GM12878 (cell line): Measurements from ENCODE around the gene ELP4. TPM values are rescaled to one million over a fixed set of nuclear protein-coding genes. Genes with fewer than 3 reads are reported as not detected.

ENCODE experiments used
- ATAC-seq: fragments of 200-7000 bp; cut with Tn5 transposase; 3 replicates; pipeline ENCODE4 v1.9.1; 2020; ENCODE audit warnings: mild to moderate bottlenecking, moderate library complexity
- BruUV-seq: library from RNA; stranded (reverse); fragments of 400-500 nt; replicated peaks from 2 replicates; lab custom pipeline; 2021; lab: Mats Ljungman, UMichigan
- CTCF ChIA-PET: fragments of 300-600 bp; sonication (Branson Sonifier 250); formaldehyde crosslinking; extraction: SDS; loops from one replicate; lab custom pipeline; 2021; ENCODE audit warnings: inconsistent platforms; lab: Yijun Ruan, JAX
- POLR2A ChIA-PET: fragments of 350-600 bp; formaldehyde crosslinking; extraction: SDS; loops from one replicate; lab custom pipeline; 2021; ENCODE audit warnings: inconsistent platforms; lab: Charles Lee
- RAD21 ChIA-PET: fragments of 300-600 bp; sonication (Branson Sonifier 250); formaldehyde crosslinking; loops from one replicate; lab custom pipeline; 2023; ENCODE audit warnings: antibody characterized with exemption; ENCODE audit not compliant: unreplicated experiment; lab: Charles Lee
- SMC1A ChIA-PET: fragments of 300-600 bp; sonication (Branson Sonifier 250); formaldehyde crosslinking; loops from one replicate; lab custom pipeline; 2023; ENCODE audit not compliant: unreplicated experiment, uncharacterized antibody; lab: Charles Lee
- DNase-seq: peaks from one replicate; pipeline ENCODE4 v3.0.0-alpha.2; 2011; ENCODE audit warnings: low read depth, low spot score
- FAIRE-seq: peaks from 3 replicates; lab custom pipeline; 2011; peaks lifted over from hg19 to GRCh38; lab: Jason Lieb, UNC
- H2AFZ ChIP-seq: 2 replicates; pipeline ENCODE4 v1.6.0; 2011; ENCODE audit warnings: low read depth, low read length, control low read depth; ENCODE audit not compliant: control insufficient read depth
- H3K27ac ChIP-seq: 2 replicates; pipeline ENCODE4 v1.5.1; 2011; ENCODE audit warnings: control low read depth; ENCODE audit not compliant: control insufficient read depth, insufficient read depth
- H3K27me3 ChIP-seq, 2 experiments: replicated peaks in 1 of 2; 2 replicates each; pipeline versions ENCODE4 v1.6.0 to v1.6.1; 2011; ENCODE audit warnings: low read length in 1 of 2; ENCODE audit not compliant: control insufficient read depth in 2 of 2, insufficient read depth in 2 of 2
- H3K36me3 ChIP-seq, 2 experiments: 2 replicates each; pipeline ENCODE4 v1.5.1; 2011; ENCODE audit warnings: low read length in 1 of 2; ENCODE audit not compliant: control insufficient read depth in 2 of 2, insufficient read depth in 2 of 2
- H3K4me1 ChIP-seq: 2 replicates; pipeline ENCODE4 v1.6.1; 2011; ENCODE audit warnings: mild to moderate bottlenecking, low read length, moderate library complexity, mixed read lengths; ENCODE audit not compliant: control insufficient read depth, insufficient read depth
- H3K4me2 ChIP-seq: 2 replicates; pipeline ENCODE4 v1.6.0; 2011; ENCODE audit warnings: control low read depth; ENCODE audit not compliant: control insufficient read depth, insufficient read depth
- H3K4me3 ChIP-seq: fragments of 200-600 bp; sonication (generic); 2 replicates; pipeline ENCODE4 v1.5.1; 2016
- H3K79me2 ChIP-seq: 2 replicates; pipeline ENCODE4 v1.6.0; 2011; ENCODE audit warnings: low read length; ENCODE audit not compliant: control insufficient read depth, insufficient read depth
- H3K9ac ChIP-seq: 2 replicates; pipeline ENCODE4 v1.8.0; 2011; ENCODE audit warnings: low read length, control low read depth, mixed read lengths; ENCODE audit not compliant: control insufficient read depth, insufficient read depth
- H3K9me3 ChIP-seq: replicated peaks from 3 replicates; pipeline ENCODE4 v1.5.1; 2011; ENCODE audit warnings: mild to moderate bottlenecking, low read length; ENCODE audit not compliant: control insufficient read depth, insufficient read depth
- H4K20me1 ChIP-seq: 2 replicates; pipeline ENCODE4 v1.6.0; 2011; ENCODE audit not compliant: control insufficient read depth, insufficient read depth
- CBX3 ChIP-seq: fragments of 200-600 bp; sonication (generic); IDR thresholded peaks from 2 replicates; pipeline ENCODE4 v1.6.1; 2016; ENCODE audit warnings: low read depth, borderline replicate concordance
- IRF4 ChIP-seq: IDR thresholded peaks from 2 replicates; pipeline ENCODE4 v1.6.1; 2011; ENCODE audit warnings: low read depth, low read length
- IRF5 ChIP-seq: fragments of 450-650 bp; IDR thresholded peaks from 2 replicates; pipeline ENCODE4 v1.6.1; 2017; ENCODE audit warnings: borderline replicate concordance
- JUNB ChIP-seq: IDR thresholded peaks from 2 replicates; pipeline ENCODE4 v1.6.1; 2016; ENCODE audit warnings: antibody characterized with exemption, mild to moderate bottlenecking
- KAT2A ChIP-seq: conservative IDR thresholded peaks from 2 replicates; pipeline ENCODE4 v1.6.1; 2011; ENCODE audit warnings: low read depth, low read length; ENCODE audit not compliant: control insufficient read depth
- MXI1 ChIP-seq: fragments of 150-350 bp; IDR thresholded peaks from 2 replicates; pipeline ENCODE4 v1.6.1; 2011; ENCODE audit warnings: low read depth, mild to moderate bottlenecking, inconsistent platforms, low read length, improper control_type of control experiment
- NKRF ChIP-seq: fragments of 450-650 bp; conservative IDR thresholded peaks from 2 replicates; pipeline ENCODE4 v1.6.1; 2017; ENCODE audit warnings: mild to moderate bottlenecking, moderate library complexity
- NRF1 ChIP-seq: conservative IDR thresholded peaks from 2 replicates; pipeline ENCODE4 v1.6.1; 2011; ENCODE audit warnings: mild to moderate bottlenecking, low read depth, low read length, improper control_type of control experiment
- ZBTB40 ChIP-seq: fragments of 450-650 bp; IDR thresholded peaks from 2 replicates; pipeline ENCODE4 v1.6.1; 2016; ENCODE audit warnings: mild to moderate bottlenecking, moderate library complexity, borderline replicate concordance
- ZNF24 ChIP-seq: fragments of 450-650 bp; IDR thresholded peaks from 2 replicates; pipeline ENCODE4 v1.6.1; 2017; ENCODE audit warnings: antibody characterized with exemption, mild to moderate bottlenecking
- ZNF384 ChIP-seq: IDR thresholded peaks from 2 replicates; pipeline ENCODE4 v1.6.1; 2012; ENCODE audit warnings: low read depth, mild to moderate bottlenecking, low read length, improper control_type of control experiment, borderline replicate concordance
- WGBS: methylation state at CpG from one replicate; pipeline ENCODE4 v1.1.6; 2016; ENCODE audit warnings: low lambda C conversion rate; ENCODE audit not compliant: insufficient replicate concordance, insufficient coverage; ENCODE audit errors: missing lambda C conversion rate; 5-methylcytosine and 5-hydroxymethylcytosine counted together
- in situ Hi-C: fragments of 300-500 bp; cut with MboI; formaldehyde crosslinking; loops from 9 replicates; pipeline ENCODE4 v1.14.3; 2018; ENCODE audit warnings: mixed read lengths
- intact Hi-C: fragments of 100-400 bp; cut with micrococcal nuclease; formaldehyde crosslinking; loops from one replicate; pipeline ENCODE4 v1.14.2; 2022; ENCODE audit not compliant: unreplicated experiment
- polyA plus RNA-seq, 11 experiments: library from polyadenylated mRNA; depleted of rRNA in 4 of 11; unstranded in 6 of 11; stranded (reverse) in 5 of 11; fragments of >200 nt; fragmentation: Nextera tagmentation in 4 of 11; fragmentation: Illumina TruSeq in 1 of 11; extraction: Ambion mirVana in 4 of 11; extraction: Trizol in 1 of 11; gene quantifications; 1 replicate in 1 of 11; 2 replicates in 10 of 11; pipeline versions ENCODE4 v1.2.1 to v1.2.3, GENCODE V29; 2011 to 2016; ENCODE audit warnings: inconsistent platforms in 2 of 11, missing spikeins in 2 of 11, low read depth in 1 of 11
- total RNA-seq, 4 experiments: library from RNA; depleted of rRNA in 3 of 4; stranded (reverse); fragments of >200 nt in 3 of 4; fragmentation: Illumina TruSeq in 1 of 4; extraction: Trizol in 1 of 4; gene quantifications; 2 replicates each; pipeline versions ENCODE4 v1.2.1 to v1.2.3, GENCODE V29; 2013 to 2021
- TF ChIP-seq, protein P1 (sequence below): IDR thresholded peaks from 2 replicates; pipeline ENCODE4 v1.6.1; 2011; ENCODE audit warnings: mild to moderate bottlenecking, low read depth, low read length, moderate library complexity; ENCODE audit not compliant: insufficient replicate concordance

The ELP4 gene
- total and polyA plus RNA-seq, 10 of the 15 experiments (the other 5 are each of a cell fraction or from before 2014, with no cell fraction given) = 17.7 to 36.1 (median 27.0) TPM

- no peak overlapping the region for H3K9ac ChIP-seq
- no peak for DNase-seq
- no peaks in the 10 kb centered on the region; the same call in 2 of the 3 replicates for H3K9me3 ChIP-seq
- H3K36me3 ChIP-seq = no peaks in the 10 kb centered on the region
- H3K4me1 ChIP-seq = no peaks in the 10 kb centered on the region
- POLR2A ChIA-PET = no interaction called here
- no peak for ATAC-seq
- no peak overlapping the region for H3K4me3 ChIP-seq
- SMC1A ChIA-PET = interaction anchor here (1.0 kb wide), 1 partner anchor 14 kb away, joined by 3 read pairs; no protein-coding TSS in a partner anchor
- intact Hi-C loops (no loop called here), in situ Hi-C loops (no loop called here)
- no peak overlapping the region for H3K4me2 ChIP-seq
- 48% methylated on average over 17 of the region's 17 CpGs for WGBS
- H2AFZ ChIP-seq = no peak overlapping the region
- no peak overlapping the region for H3K27ac ChIP-seq
- FAIRE-seq = no peak
- H3K27me3 ChIP-seq = peaks cover 23 to 35% of the 10 kb centered on the region in 2 experiments
- no TSS peak for BruUV-seq
- H4K20me1 ChIP-seq = peaks cover 3% of the 10 kb centered on the region; the same call in 1 of the 2 replicates
- RAD21 ChIA-PET = no interaction called here
- H3K79me2 ChIP-seq = no peaks in the 10 kb centered on the region
- CTCF ChIA-PET = interaction anchor here (1.2 kb wide), 1 partner anchor 354 kb away, joined by 3 read pairs; no protein-coding TSS in a partner anchor
- TF ChIP-seq ZNF24 = no peak
- no peak for TF ChIP-seq ZBTB40
- no peak for TF ChIP-seq NKRF
- no peak for TF ChIP-seq IRF5
- TF ChIP-seq, protein P1, sequence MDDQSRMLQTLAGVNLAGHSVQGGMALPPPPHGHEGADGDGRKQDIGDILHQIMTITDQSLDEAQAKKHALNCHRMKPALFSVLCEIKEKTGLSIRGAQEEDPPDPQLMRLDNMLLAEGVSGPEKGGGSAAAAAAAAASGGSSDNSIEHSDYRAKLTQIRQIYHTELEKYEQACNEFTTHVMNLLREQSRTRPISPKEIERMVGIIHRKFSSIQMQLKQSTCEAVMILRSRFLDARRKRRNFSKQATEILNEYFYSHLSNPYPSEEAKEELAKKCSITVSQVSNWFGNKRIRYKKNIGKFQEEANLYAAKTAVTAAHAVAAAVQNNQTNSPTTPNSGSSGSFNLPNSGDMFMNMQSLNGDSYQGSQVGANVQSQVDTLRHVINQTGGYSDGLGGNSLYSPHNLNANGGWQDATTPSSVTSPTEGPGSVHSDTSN = no peak
- TF ChIP-seq MXI1 = no peak
- no peak for TF ChIP-seq IRF4
- TF ChIP-seq KAT2A = no peak
- TF ChIP-seq ZNF384 = no peak
- no peak for TF ChIP-seq JUNB
- TF ChIP-seq NRF1 = no peak
- no peak for TF ChIP-seq CBX3
Measured at GRCh38 chr11:31822175-31822926, 312.8 kb downstream of the ELP4 start.
